Lower leg skin (tissue), 3 donors: Measurements from ENCODE around the gene HK2.

Experiments
- CTCF ChIP-seq, 3 donors: fragments of 450-650 bp; IDR thresholded peaks; one replicate each; pipeline ENCODE4 v1.5.1; 2016; ENCODE audit warnings: antibody characterized with exemption in 3 of 3, mild to moderate bottlenecking in 3 of 3, moderate library complexity in 2 of 3
- POLR2A ChIP-seq, 2 donors: fragments of 450-650 bp; IDR thresholded peaks; one replicate each; pipeline ENCODE4 v1.6.1; 2016 to 2017; ENCODE audit warnings: antibody characterized with exemption in 2 of 2, mild to moderate bottlenecking in 1 of 2, moderate library complexity in 1 of 2

- no peak for TF ChIP-seq CTCF (IDR thresholded peaks at IDR 0.05)
- TF ChIP-seq POLR2A (IDR thresholded peaks at IDR 0.05) = no peak
Observed at GRCh38 chr2:74835831-74836674, 2.1 kb downstream of the HK2 start.
